Measurements from ENCODE around the gene ESYT1.
"Not testable (repeated sequence)": the region's sequence is repeated elsewhere in the genome, so short reads cannot be mapped to it uniquely, and the experiment has no call there.

The ESYT1 gene

GRCh38 chr12:56129206-56129941 lies 1.3 kb downstream of the ESYT1 start:
- peak; percentile 70 for DNase-seq

DNA sequence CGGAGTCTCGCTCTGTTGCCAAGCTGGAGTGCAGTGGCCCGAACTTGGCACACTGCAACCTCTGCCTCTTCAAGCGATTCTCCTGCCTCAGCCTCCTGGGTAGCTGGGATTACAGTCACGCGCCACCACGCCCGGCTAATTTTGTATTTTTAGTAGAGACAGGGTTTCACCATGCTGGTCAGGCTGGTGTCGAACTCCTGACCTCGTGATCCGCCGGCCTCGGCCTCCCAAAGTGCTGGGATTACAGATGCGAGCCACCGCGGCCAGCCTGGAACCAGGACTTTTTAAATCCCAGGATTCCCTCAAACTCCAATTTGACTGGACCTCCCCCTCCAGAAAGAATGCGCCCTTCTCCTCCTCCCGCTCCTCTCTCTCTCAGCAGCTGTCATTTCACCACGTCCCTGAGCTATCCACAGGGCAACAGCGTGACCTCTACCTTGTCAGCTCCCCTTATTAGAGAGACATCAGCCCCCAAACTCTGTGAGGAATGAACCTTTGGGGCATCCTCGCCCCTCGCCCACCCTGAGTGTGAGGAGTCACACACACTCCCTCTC lies 2.0 kb downstream of the ESYT1 start:
- DNase-seq, result no peak

DNA sequence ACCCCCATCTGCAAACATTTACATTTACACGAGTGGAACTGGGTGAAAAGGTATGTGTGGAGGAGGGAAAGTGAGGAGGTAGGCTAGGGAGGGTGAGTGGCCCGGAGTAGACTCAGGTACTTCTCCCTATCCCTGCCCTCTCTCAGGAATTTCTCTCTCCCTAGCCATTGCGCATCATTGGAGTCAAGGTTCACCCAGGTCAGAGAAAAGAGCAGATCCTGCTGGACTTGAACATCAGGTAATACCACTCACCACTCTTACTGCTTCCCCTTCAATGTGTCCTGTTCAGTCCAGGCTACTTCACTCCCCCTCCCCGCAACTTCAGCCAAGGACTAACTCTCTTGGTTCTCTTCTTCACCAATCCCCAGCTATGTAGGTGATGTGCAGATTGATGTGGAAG lies 2.8 kb downstream of the ESYT1 start:
- DNase-seq, result no peak

DNA sequence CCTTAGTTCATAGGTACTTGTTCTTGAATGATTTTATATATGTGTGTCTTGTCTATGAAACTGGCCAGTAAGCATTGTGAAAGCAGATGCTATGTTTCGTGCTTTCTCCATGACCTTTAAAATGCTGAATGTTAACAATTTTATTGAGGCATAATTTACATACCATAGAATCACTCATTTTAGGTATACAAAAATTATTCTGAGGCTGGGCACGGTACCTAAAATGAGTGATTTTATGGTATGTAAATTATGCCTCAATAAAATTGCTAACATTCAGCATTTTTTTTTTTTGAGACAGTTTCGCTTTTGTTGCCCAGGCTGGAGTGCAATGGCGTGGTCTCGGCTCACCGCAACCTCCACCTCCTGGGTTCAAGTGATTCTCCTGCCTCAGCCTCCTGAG lies 6.8 kb downstream of the ESYT1 start:
- DNase-seq, result no peak

- DNase-seq, result no peak
Measured at GRCh38 chr12:56137853-56138571, 9.9 kb downstream of the ESYT1 start.

- no peak for DNase-seq
Measured at GRCh38 chr12:56141946-56142784, 14.1 kb downstream of the ESYT1 start.

GRCh38 chr12:56143217-56143616 lies 15.2 kb downstream of the ESYT1 start:
- DNase-seq, result no peak

- DNase-seq, result no peak
Measured at GRCh38 chr12:56143870-56144269, 15.8 kb downstream of the ESYT1 start.

DNA sequence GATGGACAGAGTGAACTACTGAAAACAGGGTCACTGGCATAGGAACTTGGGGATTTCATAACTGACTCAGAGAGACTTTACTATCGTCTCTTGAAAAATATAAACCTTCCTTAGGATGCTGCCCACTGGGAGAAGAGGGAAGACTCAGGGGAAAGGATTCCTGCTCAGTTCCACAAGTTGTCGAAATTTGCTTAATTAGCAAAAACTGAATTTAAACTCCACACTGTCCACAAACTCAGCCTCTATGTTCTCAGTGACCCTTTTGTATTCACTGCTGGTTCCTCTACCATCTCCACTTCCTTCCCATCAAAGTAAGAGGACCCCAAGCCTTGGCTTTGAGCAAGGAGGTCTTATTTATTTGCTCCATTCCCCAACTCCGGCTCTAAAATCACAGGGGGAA lies 17.1 kb downstream of the ESYT1 start:
- no peak for DNase-seq

- DNase-seq, result no peak
Measured at GRCh38 chr12:56146492-56147460, 18.7 kb downstream of the ESYT1 start.

DNA sequence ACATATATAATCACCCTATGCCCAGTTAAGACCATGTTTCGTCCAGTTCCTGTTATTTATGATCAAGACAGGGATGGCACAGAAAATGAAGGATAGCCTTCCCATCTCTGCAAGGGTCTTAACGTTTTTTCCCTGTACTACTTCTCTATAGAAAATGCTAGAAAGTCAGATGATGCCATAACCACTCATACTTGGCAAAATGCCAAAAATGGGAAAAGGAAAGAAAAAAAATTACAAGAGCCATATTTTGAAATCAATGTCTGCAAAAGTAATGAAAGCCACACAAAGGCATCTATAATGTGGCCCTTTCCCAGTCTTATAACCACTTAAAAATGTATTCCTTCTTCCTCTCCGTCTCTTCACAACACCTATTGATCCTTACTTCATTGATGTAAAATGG lies 22.5 kb downstream of the ESYT1 start:
- no peak for DNase-seq

DNA sequence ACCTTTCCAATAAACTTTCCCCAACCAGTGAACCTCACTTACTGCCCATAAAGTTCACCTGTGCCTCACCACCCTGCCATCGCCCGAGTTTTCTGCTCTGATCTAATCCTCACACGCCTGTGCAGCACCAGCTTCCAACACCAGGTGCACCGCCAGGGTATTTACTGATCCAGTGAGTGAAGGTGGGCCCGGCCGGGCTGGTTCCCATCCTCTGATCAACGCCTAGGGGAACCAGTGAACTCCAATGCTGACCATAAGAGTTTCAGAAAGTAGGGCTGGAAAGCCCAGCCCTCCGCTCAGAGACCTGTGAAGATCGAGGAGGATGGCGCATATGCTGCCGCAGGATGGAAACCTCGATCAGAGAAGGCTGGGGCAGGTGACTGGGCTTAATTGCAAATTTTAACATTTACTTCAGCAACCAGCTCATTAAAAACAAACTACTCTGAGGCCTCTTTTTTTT lies 23.6 kb downstream of the ESYT1 start:
- peak; percentile 86 for DNase-seq

- DNase-seq, result peak; percentile 97
Measured at GRCh38 chr12:56152132-56152755, 24.2 kb downstream of the ESYT1 start, which contains the start of gene MYL6B. Gene MYL6B (plus strand): TSS chr12:56152587. CDS start chr12:56153919, 1,332 bp downstream.

GRCh38 chr12:56152756-56153677 lies 24.9 kb downstream of the ESYT1 start:
- DNase-seq, result no peak

DNA sequence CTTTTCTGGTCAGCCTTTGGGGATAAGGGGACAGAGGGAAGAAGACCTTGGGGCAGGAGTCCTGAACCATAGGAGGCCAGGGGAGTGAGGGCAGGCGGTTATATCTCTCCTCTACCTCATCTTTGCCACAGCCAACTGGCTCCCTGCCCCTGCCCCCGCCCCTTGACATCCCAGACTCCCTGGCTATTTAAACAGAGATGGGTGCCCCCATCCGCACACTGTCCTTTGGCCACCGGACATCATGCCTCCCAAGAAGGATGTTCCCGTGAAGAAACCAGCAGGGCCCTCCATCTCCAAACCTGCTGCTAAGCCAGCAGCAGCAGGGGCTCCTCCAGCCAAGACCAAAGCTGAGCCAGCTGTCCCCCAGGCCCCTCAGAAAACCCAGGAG lies 25.6 kb downstream of the ESYT1 start:
- no peak for DNase-seq

DNA sequence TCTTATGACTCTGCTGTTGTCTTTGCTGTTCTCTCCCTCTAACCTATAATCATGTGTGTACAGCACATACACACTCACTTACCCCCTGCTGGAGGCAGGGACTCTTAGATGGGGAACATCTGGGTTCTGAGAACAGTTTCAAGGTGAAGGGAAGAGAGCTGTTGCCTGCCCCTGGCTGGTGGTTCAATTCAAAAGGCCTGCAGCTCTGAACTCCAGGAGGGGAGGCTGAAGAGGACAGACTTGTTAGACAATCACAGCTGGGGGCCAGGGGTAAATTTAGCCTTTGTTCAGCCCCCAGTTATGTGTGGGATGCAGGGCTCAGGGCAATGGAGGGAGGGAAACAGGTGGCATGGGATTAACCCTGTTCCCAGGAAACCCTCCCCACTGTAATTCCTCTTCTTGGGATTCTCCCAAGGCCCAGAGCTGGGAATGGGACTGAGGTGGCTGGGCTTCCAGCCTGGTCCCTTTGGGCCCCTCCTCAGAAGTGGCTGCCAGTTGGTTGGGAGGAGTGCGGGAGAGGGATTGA lies 26.2 kb downstream of the ESYT1 start:
- no peak for DNase-seq

DNA sequence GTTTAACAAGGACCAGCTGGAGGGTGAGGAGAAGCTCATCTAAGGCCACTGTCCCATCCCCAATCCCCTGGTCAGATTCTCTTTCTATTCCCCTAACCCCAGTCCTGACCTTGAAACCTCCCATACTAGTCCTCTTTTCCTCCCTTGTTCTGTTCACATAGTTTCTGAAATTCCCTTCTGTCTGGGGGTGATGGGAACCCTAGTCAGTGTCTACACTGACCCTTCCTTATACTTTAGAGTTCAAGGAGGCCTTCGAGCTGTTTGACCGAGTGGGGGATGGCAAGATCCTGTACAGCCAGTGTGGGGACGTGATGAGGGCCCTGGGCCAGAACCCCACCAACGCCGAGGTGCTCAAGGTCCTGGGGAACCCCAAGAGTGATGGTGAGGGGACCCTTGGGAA lies 26.8 kb downstream of the ESYT1 start:
- DNase-seq, result no peak

- no peak for DNase-seq
Measured at GRCh38 chr12:56155256-56155845, 27.3 kb downstream of the ESYT1 start.

GRCh38 chr12:56156464-56157200 lies 28.6 kb downstream of the ESYT1 start:
- DNase-seq, result not testable (repeated sequence)
